Ishikawa (cell line): ENCODE data around the gene FAM9C.

Experiments used
- CEBPB ChIP-seq: IDR thresholded peaks from 2 replicates; pipeline ENCODE4 v1.6.1; 2012
- CREB1 ChIP-seq: IDR thresholded peaks from 2 replicates; pipeline ENCODE4 v1.6.1; 2012; ENCODE audit warnings: low read depth
- EGR1 ChIP-seq: IDR thresholded peaks from 2 replicates; pipeline ENCODE4 v1.6.1; 2012
- EP300 ChIP-seq: IDR thresholded peaks from 2 replicates; pipeline ENCODE4 v1.6.1; 2012; ENCODE audit warnings: borderline replicate concordance
- FOXM1 ChIP-seq: IDR thresholded peaks from 2 replicates; pipeline ENCODE4 v1.6.1; 2012; ENCODE audit warnings: low read depth, borderline replicate concordance
- MAX ChIP-seq: IDR thresholded peaks from 2 replicates; pipeline ENCODE4 v1.6.1; 2012
- NFIC ChIP-seq: IDR thresholded peaks from 2 replicates; pipeline ENCODE4 v1.6.1; 2012
- RAD21 ChIP-seq: IDR thresholded peaks from 2 replicates; pipeline ENCODE4 v1.6.1; 2012; ENCODE audit warnings: low read depth
- REST ChIP-seq: IDR thresholded peaks from 2 replicates; pipeline ENCODE4 v1.6.1; 2012; ENCODE audit warnings: low read depth, mild to moderate bottlenecking
- TAF1 ChIP-seq: IDR thresholded peaks from 2 replicates; pipeline ENCODE4 v1.6.1; 2012; ENCODE audit warnings: low read depth, mild to moderate bottlenecking
- TCF12 ChIP-seq: IDR thresholded peaks from 2 replicates; pipeline ENCODE4 v1.6.1; 2012; ENCODE audit warnings: low read depth
- TEAD4 ChIP-seq: IDR thresholded peaks from 2 replicates; pipeline ENCODE4 v1.6.1; 2012
- USF1 ChIP-seq: IDR thresholded peaks from 2 replicates; pipeline ENCODE4 v1.6.1; 2012
- YY1 ChIP-seq: IDR thresholded peaks from 2 replicates; pipeline ENCODE4 v1.6.1; 2012; ENCODE audit warnings: low read depth
- ZBTB7A ChIP-seq: IDR thresholded peaks from 2 replicates; pipeline ENCODE4 v1.6.1; 2012; ENCODE audit warnings: low read depth

FAM9C gene

GRCh38 chrX:13077168-13077567 is 32.7 kb upstream of the FAM9C start:
- TF ChIP-seq YY1, result no peak
- TF ChIP-seq EP300, result no peak
- TF ChIP-seq RAD21, result no peak
- TF ChIP-seq TEAD4, result no peak
- TF ChIP-seq EGR1, result no peak
- no peak for TF ChIP-seq CREB1
- no peak for TF ChIP-seq CEBPB
- TF ChIP-seq TCF12, result no peak
- TF ChIP-seq TAF1, result no peak
- TF ChIP-seq REST, result no peak
- no peak for TF ChIP-seq NFIC

GRCh38 chrX:13076176-13076961 is 31.9 kb upstream of the FAM9C start:
- TF ChIP-seq NFIC (no peak), CEBPB (no peak), EP300 (no peak), TAF1 (no peak), TEAD4 (no peak), REST (no peak), TCF12 (no peak), CREB1 (no peak), RAD21 (no peak), USF1 (no peak), ZBTB7A (no peak), MAX (no peak), YY1 (no peak), FOXM1 (no peak)

- TF ChIP-seq YY1 (no peak), FOXM1 (no peak)
Measured at GRCh38 chrX:13074297-13075262, 30.2 kb upstream of the FAM9C start.

GRCh38 chrX:13069771-13070416 is 25.5 kb upstream of the FAM9C start:
- no peak for TF ChIP-seq FOXM1
- TF ChIP-seq NFIC, result no peak
- no peak for TF ChIP-seq TEAD4
- no peak for TF ChIP-seq CEBPB
- no peak for TF ChIP-seq USF1
- no peak for TF ChIP-seq EP300
- no peak for TF ChIP-seq MAX
- TF ChIP-seq TCF12, result no peak

- TF ChIP-seq EP300 (no peak), CEBPB (no peak), YY1 (no peak), REST (no peak), TCF12 (no peak), USF1 (no peak), RAD21 (no peak), EGR1 (no peak), TAF1 (no peak)
Measured at GRCh38 chrX:13068651-13069050, 24.2 kb upstream of the FAM9C start.
